Activated B cell treated with CpG ODN at 0.5 μM for 24 hours (primary cell): ENCODE results near the gene CTIF. TPM values are rescaled to one million over a fixed set of nuclear protein-coding genes. Genes with fewer than 3 reads are reported as not detected.
"Not testable (repeated sequence)": the region's sequence is repeated elsewhere in the genome, so short reads cannot be mapped to it uniquely, and the experiment has no call there.

Experiments used
- ATAC-seq: fragments of 200-7000 bp; cut with Tn5 transposase; one replicate; pipeline ENCODE4 v1.10.0; 2021; ENCODE audit warnings: low read depth, mild to moderate bottlenecking, moderate library complexity
- CTCF ChIA-PET: fragments of 350-600 bp; sonication (Branson Sonifier 250); formaldehyde crosslinking; loops from one replicate; lab custom pipeline; 2021; ENCODE audit warnings: antibody characterized with exemption; lab: Charles Lee
- POLR2A ChIA-PET: fragments of 350-600 bp; sonication (Branson Sonifier 250); formaldehyde crosslinking; loops from one replicate; lab custom pipeline; 2021; ENCODE audit warnings: antibody characterized with exemption; lab: Charles Lee
- DNase-seq: peaks from one replicate; pipeline ENCODE4 v3.0.0; 2022
- H3K27ac Mint-ChIP-seq: one replicate; pipeline ENCODE4 v1.8.0; 2020; ENCODE audit warnings: mixed read lengths
- H3K27me3 Mint-ChIP-seq: one replicate; pipeline ENCODE4 v1.8.0; 2021; ENCODE audit warnings: mixed read lengths
- H3K36me3 Mint-ChIP-seq: one replicate; pipeline ENCODE4 v1.8.0; 2021; ENCODE audit warnings: low read depth, mixed read lengths
- H3K4me1 Mint-ChIP-seq: one replicate; pipeline ENCODE4 v1.8.0; 2021; ENCODE audit warnings: mixed read lengths
- H3K4me3 Mint-ChIP-seq: one replicate; pipeline ENCODE4 v1.8.0; 2020; ENCODE audit warnings: mild to moderate bottlenecking, mixed read lengths
- H3K9me3 Mint-ChIP-seq: one replicate; pipeline ENCODE4 v1.8.0; 2020; ENCODE audit warnings: mixed read lengths
- CTCF ChIP-seq: fragments of 200-600 bp; IDR thresholded peaks from one replicate; pipeline ENCODE4 v1.8.0; 2022; ENCODE audit warnings: antibody characterized with exemption, mild to moderate bottlenecking
- intact Hi-C: fragments of 100-400 bp; cut with micrococcal nuclease; formaldehyde crosslinking; loops from one replicate; pipeline ENCODE4 v1.15.1; 2024
- total RNA-seq: library from RNA; stranded (reverse); gene quantifications from 2 replicates; pipeline ENCODE4 v1.2.3, GENCODE V29; 2022

CTIF gene
- total RNA-seq, 1 donor from 2014 or later = 9.3 TPM

- POLR2A ChIA-PET = no interaction called here
- peaks cover 21% of the 10 kb centered on the region for H3K4me1 Mint-ChIP-seq
- CTCF ChIA-PET = no interaction called here
- H3K27me3 Mint-ChIP-seq = no peaks in the 10 kb centered on the region
- H3K36me3 Mint-ChIP-seq = no peaks in the 10 kb centered on the region
- no peak overlapping the region for H3K27ac Mint-ChIP-seq
- DNase-seq (peak; percentile 12), ATAC-seq (no peak)
- no peaks in the 10 kb centered on the region for H3K9me3 Mint-ChIP-seq
- intact Hi-C loops = no loop called here
- no peak overlapping the region for H3K4me3 Mint-ChIP-seq
- no peak for TF ChIP-seq CTCF
Measured at GRCh38 chr18:48806551-48807261, 267.9 kb downstream of the CTIF start.

- no peak for TF ChIP-seq CTCF
- no peaks in the 10 kb centered on the region for H3K9me3 Mint-ChIP-seq
- DNase-seq = no peak
Measured at GRCh38 chr18:48808476-48808875, 269.6 kb downstream of the CTIF start.

GRCh38 chr18:48809365-48809764 lies 270.5 kb downstream of the CTIF start:
- ATAC-seq = no peak
- TF ChIP-seq CTCF = no peak
- H3K27me3 Mint-ChIP-seq = no peaks in the 10 kb centered on the region
- intact Hi-C loops = no loop called here
- CTCF ChIA-PET = no interaction called here
- no peaks in the 10 kb centered on the region for H3K36me3 Mint-ChIP-seq
- no peak for DNase-seq
- no peaks in the 10 kb centered on the region for H3K9me3 Mint-ChIP-seq
- POLR2A ChIA-PET = no interaction called here
- peaks cover 35% of the 10 kb centered on the region for H3K4me1 Mint-ChIP-seq
- H3K4me3 Mint-ChIP-seq = no peak overlapping the region
- H3K27ac Mint-ChIP-seq = no peak overlapping the region

More at GRCh38 chr18:48808476-48808875, 269.6 kb downstream of the CTIF start:
- Mint-ChIP-seq H3K36me3 (no peaks in the 10 kb centered on the region), H3K4me1 (peaks cover 26% of the 10 kb centered on the region), H3K27ac (no peak overlapping the region), H3K27me3 (no peaks in the 10 kb centered on the region), H3K4me3 (no peak overlapping the region)
- ATAC-seq = no peak
- ChIA-PET CTCF (no interaction called here), POLR2A (interaction anchor here (0.6 kb wide), 1 partner anchor 25 kb away, joined by 3 read pairs; no protein-coding TSS in a partner anchor)
- intact Hi-C loops = no loop called here

GRCh38 chr18:48810805-48811204 lies 272.0 kb downstream of the CTIF start:
- DNase-seq (no peak), ATAC-seq (no peak)
- Mint-ChIP-seq H3K27ac (no peak overlapping the region), H3K4me1 (peaks cover 41% of the 10 kb centered on the region), H3K4me3 (no peak overlapping the region), H3K36me3 (no peaks in the 10 kb centered on the region), H3K27me3 (no peaks in the 10 kb centered on the region), H3K9me3 (no peaks in the 10 kb centered on the region)
- ChIA-PET CTCF (no interaction called here), POLR2A (no interaction called here)
- TF ChIP-seq CTCF = no peak
- intact Hi-C loops = no loop called here

- Mint-ChIP-seq H3K4me3 (no peak overlapping the region), H3K27ac (no peak overlapping the region), H3K9me3 (no peaks in the 10 kb centered on the region), H3K4me1 (peaks cover 41% of the 10 kb centered on the region), H3K27me3 (no peaks in the 10 kb centered on the region), H3K36me3 (no peaks in the 10 kb centered on the region)
- POLR2A ChIA-PET = interaction anchor here (1.4 kb wide), 1 partner anchor 10 kb away, joined by 3 read pairs; no protein-coding TSS in a partner anchor
- CTCF ChIA-PET = no interaction called here
- no peak for TF ChIP-seq CTCF
- intact Hi-C loops = no loop called here
- ATAC-seq = no peak
- no peak for DNase-seq
Measured at GRCh38 chr18:48811401-48811800, 272.6 kb downstream of the CTIF start.

- DNase-seq = peak; percentile 0
- H3K27ac Mint-ChIP-seq, H3K36me3 Mint-ChIP-seq, intact Hi-C loops, H3K27me3 Mint-ChIP-seq, H3K4me3 Mint-ChIP-seq, ATAC-seq, H3K9me3 Mint-ChIP-seq: not testable (repeated sequence)
- POLR2A ChIA-PET = interaction anchor here (1.4 kb wide), 1 partner anchor 10 kb away, joined by 3 read pairs; no protein-coding TSS in a partner anchor
- CTCF ChIA-PET = interaction anchor here (1.4 kb wide), 1 partner anchor 21 kb away, joined by 3 read pairs; no protein-coding TSS in a partner anchor
- H3K4me1 Mint-ChIP-seq = peaks cover 40% of the 10 kb centered on the region
Measured at GRCh38 chr18:48811977-48812451, 273.2 kb downstream of the CTIF start.
